Measurements from ENCODE around the gene UGT1A5. TPM values are rescaled to one million over a fixed set of nuclear protein-coding genes. Genes with fewer than 3 reads are reported as not detected.
"Not testable (repeated sequence)": the region's sequence is repeated elsewhere in the genome, so short reads cannot be mapped to it uniquely, and the experiment has no call there.

The UGT1A5 gene
- polyA plus RNA-seq, 1 donor (not counting 4 experiments of a cell fraction or from before 2014, with no cell fraction given): 1.3 TPM

DNA sequence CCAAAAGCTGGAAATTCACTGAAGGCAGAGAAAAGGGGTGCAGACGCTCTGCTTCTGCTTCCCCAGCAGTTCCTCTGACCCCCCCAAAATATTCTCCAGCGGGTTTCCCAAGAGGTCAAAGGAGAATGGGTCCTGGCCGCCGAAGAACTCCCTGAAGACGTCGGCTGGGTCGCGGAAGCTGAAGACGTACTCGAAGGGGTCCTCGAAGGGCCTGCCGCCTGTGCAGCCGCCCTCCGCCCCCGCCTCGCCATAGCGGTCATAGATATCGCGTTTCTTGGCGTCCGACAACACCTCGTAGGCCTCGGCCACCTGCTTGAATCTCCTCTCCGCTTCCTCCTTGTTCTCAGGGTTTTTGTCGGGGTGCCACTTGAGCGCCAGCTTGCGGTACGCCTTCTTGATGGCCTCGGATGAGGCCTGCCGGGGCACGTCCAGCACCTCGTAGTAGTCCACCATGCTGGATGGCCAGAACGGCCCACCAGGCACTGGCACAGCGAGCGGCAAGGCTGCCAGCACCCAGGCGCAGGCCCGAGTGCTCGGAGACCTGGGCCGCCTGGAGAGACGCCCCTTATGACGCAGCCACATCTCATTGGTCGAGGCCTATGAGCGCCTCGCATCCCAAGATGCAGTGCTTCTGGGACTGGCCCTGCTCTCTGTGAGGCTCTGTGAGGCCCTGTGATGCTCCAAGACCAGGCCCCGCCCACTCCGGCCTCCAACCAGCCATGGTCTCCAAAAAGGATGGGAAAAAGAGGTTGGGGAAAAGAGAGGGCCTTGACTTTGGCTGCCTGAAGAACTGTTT, 31.0 kb downstream of the UGT1A5 start:
- H4K20me1 ChIP-seq (ENCODE audit: control insufficient read depth, extremely low read depth, insufficient read depth, low read length): no peaks in the 10 kb centered on the region
- H3K4me1 ChIP-seq (ENCODE audit: control insufficient read depth, extremely low read depth, insufficient read depth, low read length): no peaks in the 10 kb centered on the region
- peaks cover 0 to 1% of the 10 kb centered on the region in 2 experiments for H3K36me3 ChIP-seq (ENCODE audit: control insufficient read depth in 2 of 2, extremely low read depth in 1 of 2, insufficient read depth in 2 of 2, low read length in 2 of 2)
- H3K4me3 ChIP-seq (ENCODE audit: control insufficient read depth in 2 of 3, extremely low read depth in 1 of 3, insufficient read depth in 2 of 3, low read depth in 1 of 3, low read length in 3 of 3): no peak overlapping the region
- H3K9ac ChIP-seq (ENCODE audit: control insufficient read depth, extremely low read depth, insufficient read depth, low read length): no peak overlapping the region
- no peak overlapping the region for H2AFZ ChIP-seq (ENCODE audit: control insufficient read depth, low read length)
- H3K79me2 ChIP-seq (ENCODE audit: control insufficient read depth, insufficient read depth, low read length): peaks cover 13% of the 10 kb centered on the region
- H3K4me2 ChIP-seq (ENCODE audit: control insufficient read depth, extremely low read depth, insufficient read depth, low read depth, low read length): no peak overlapping the region
- no peaks in the 10 kb centered on the region for H3K9me3 ChIP-seq (ENCODE audit: control insufficient read depth, low read depth, low read length)
- H3K9me1 ChIP-seq (ENCODE audit: control insufficient read depth, extremely low read depth, insufficient read depth, low read length): no peaks in the 10 kb centered on the region
- FAIRE-seq (no peak), DNase-seq (ENCODE audit: low read depth, low spot score) (no peak)
- dilution Hi-C loops (cut with MboI; ENCODE audit: extremely low pct_ligation_motif_present, low sequenced_read_pairs): no loop called here
- no peaks in the 10 kb centered on the region for H3K27me3 ChIP-seq (ENCODE audit: control insufficient read depth, extremely low read depth, insufficient read depth, low read length)
- no peak for TF ChIP-seq EZH2 (IDR thresholded peaks at IDR 0.05; ENCODE audit: low read length)
- no peak for TF ChIP-seq CTCF (optimal IDR thresholded peaks at IDR 0.05 in 1 of 3, IDR thresholded peaks at IDR 0.05 in 1 of 3, conservative IDR thresholded peaks at IDR 0.05 in 1 of 3; ENCODE audit: extremely low read depth in 1 of 3, insufficient read depth in 2 of 3, low read length in 3 of 3)
- no peak overlapping the region for H3K27ac ChIP-seq (ENCODE audit: control insufficient read depth, insufficient read depth, low read length)

DNA sequence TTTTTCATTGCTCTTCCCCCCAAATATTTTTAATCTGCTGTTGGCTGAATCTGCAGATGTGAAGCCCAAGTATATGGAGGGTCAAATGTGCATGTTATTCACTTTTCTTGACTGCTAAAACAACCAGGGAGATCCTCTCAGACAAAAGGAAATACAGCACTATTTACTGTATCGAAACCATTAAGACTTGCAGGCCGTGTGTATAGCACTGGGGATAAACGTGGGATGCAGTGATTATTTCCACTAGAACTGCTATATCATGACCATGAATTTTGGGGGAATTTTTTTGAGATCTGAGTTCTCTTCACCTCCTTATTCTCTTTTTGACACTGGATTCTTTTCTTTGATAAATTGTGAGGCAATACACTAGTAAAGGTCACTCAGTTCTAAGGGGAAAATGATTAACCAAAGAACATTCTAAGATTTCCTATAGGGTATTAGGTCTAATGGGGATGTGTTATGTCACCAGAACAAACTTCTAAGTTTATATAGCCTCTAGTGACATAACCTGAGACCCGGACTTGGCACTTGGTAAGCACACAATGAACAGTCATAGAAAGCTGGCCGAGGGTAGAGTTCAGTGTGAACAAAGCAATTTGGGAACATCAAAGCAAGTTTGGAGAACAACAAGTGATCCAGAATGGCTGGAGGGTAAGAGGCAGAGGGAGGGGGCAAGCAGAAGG, 32.5 kb downstream of the UGT1A5 start:
- H3K9me1 ChIP-seq (ENCODE audit: control insufficient read depth, extremely low read depth, insufficient read depth, low read length): no peaks in the 10 kb centered on the region
- TF ChIP-seq CTCF (optimal IDR thresholded peaks at IDR 0.05 in 1 of 3, IDR thresholded peaks at IDR 0.05 in 1 of 3, conservative IDR thresholded peaks at IDR 0.05 in 1 of 3; ENCODE audit: extremely low read depth in 1 of 3, insufficient read depth in 2 of 3, low read length in 3 of 3) (no peak), EZH2 (IDR thresholded peaks at IDR 0.05; ENCODE audit: low read length) (no peak)
- no peak overlapping the region for H3K4me3 ChIP-seq (ENCODE audit: control insufficient read depth in 2 of 3, extremely low read depth in 1 of 3, insufficient read depth in 2 of 3, low read depth in 1 of 3, low read length in 3 of 3)
- peak; percentile 48 for FAIRE-seq
- no peaks in the 10 kb centered on the region for H3K27me3 ChIP-seq (ENCODE audit: control insufficient read depth, extremely low read depth, insufficient read depth, low read length)
- H4K20me1 ChIP-seq (ENCODE audit: control insufficient read depth, extremely low read depth, insufficient read depth, low read length): no peaks in the 10 kb centered on the region
- H3K36me3 ChIP-seq (ENCODE audit: control insufficient read depth in 2 of 2, extremely low read depth in 1 of 2, insufficient read depth in 2 of 2, low read length in 2 of 2): peaks cover 0 to 1% of the 10 kb centered on the region in 2 experiments
- no peaks in the 10 kb centered on the region for H3K9me3 ChIP-seq (ENCODE audit: control insufficient read depth, low read depth, low read length)
- H3K27ac ChIP-seq (ENCODE audit: control insufficient read depth, insufficient read depth, low read length): no peak overlapping the region
- H3K79me2 ChIP-seq (ENCODE audit: control insufficient read depth, insufficient read depth, low read length): peaks cover 14% of the 10 kb centered on the region
- DNase-seq (ENCODE audit: low read depth, low spot score): no peak
- dilution Hi-C loops (cut with MboI; ENCODE audit: extremely low pct_ligation_motif_present, low sequenced_read_pairs): no loop called here
- no peak overlapping the region for H3K9ac ChIP-seq (ENCODE audit: control insufficient read depth, extremely low read depth, insufficient read depth, low read length)
- H3K4me1 ChIP-seq (ENCODE audit: control insufficient read depth, extremely low read depth, insufficient read depth, low read length): no peaks in the 10 kb centered on the region
- no peak overlapping the region for H2AFZ ChIP-seq (ENCODE audit: control insufficient read depth, low read length)
- H3K4me2 ChIP-seq (ENCODE audit: control insufficient read depth, extremely low read depth, insufficient read depth, low read depth, low read length): no peak overlapping the region

DNA sequence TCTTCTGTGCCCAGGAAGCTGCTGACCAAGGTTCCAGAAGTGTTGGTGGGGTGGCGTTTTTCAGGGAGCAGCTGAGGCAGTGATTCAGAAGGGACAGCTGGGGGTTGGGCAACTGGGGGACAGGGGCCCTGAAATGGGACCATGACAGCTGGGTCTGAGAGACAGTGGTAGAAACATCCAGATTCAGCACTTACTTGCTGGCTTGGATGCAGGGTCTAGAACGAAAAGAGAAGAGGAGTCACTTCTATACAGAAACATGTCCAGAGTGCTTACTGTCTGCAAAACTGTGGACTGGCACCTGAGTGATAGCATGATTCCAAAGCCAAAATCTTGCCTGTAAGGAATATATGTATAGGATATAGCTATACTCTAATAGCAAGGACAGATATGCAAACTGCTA, 33.1 kb downstream of the UGT1A5 start:
- dilution Hi-C loops (cut with MboI; ENCODE audit: extremely low pct_ligation_motif_present, low sequenced_read_pairs); H3K9me3 ChIP-seq (ENCODE audit: control insufficient read depth, low read depth, low read length); H3K27me3 ChIP-seq (ENCODE audit: control insufficient read depth, extremely low read depth, insufficient read depth, low read length); H3K9me1 ChIP-seq (ENCODE audit: control insufficient read depth, extremely low read depth, insufficient read depth, low read length); H2AFZ ChIP-seq (ENCODE audit: control insufficient read depth, low read length); H4K20me1 ChIP-seq (ENCODE audit: control insufficient read depth, extremely low read depth, insufficient read depth, low read length); H3K4me3 ChIP-seq (ENCODE audit: control insufficient read depth in 2 of 3, extremely low read depth in 1 of 3, insufficient read depth in 2 of 3, low read depth in 1 of 3, low read length in 3 of 3); FAIRE-seq; H3K27ac ChIP-seq (ENCODE audit: control insufficient read depth, insufficient read depth, low read length); H3K9ac ChIP-seq (ENCODE audit: control insufficient read depth, extremely low read depth, insufficient read depth, low read length); H3K4me1 ChIP-seq (ENCODE audit: control insufficient read depth, extremely low read depth, insufficient read depth, low read length); H3K36me3 ChIP-seq (ENCODE audit: control insufficient read depth in 2 of 2, extremely low read depth in 1 of 2, insufficient read depth in 2 of 2, low read length in 2 of 2); DNase-seq (ENCODE audit: low read depth, low spot score); H3K4me2 ChIP-seq (ENCODE audit: control insufficient read depth, extremely low read depth, insufficient read depth, low read depth, low read length): not testable (repeated sequence)
- peaks cover 14% of the 10 kb centered on the region for H3K79me2 ChIP-seq (ENCODE audit: control insufficient read depth, insufficient read depth, low read length)

Measured in keratinocyte (primary cell).